Testis (tissue), 2 donors: Measurements from ENCODE around the gene TRIM27.

Experiments
- POLR2A ChIP-seq: fragments of 450-650 bp; IDR thresholded peaks from one replicate; pipeline ENCODE4 v1.6.1; 2017; ENCODE audit warnings: antibody characterized with exemption, mild to moderate bottlenecking, moderate library complexity
- TF ChIP-seq, protein P1 (sequence below), 3 experiments: fragments of 450-650 bp in 2 of 3; fragments of 200-600 bp in 1 of 3; sonication (generic) in 1 of 3; IDR thresholded peaks; one replicate each; pipeline ENCODE4 v1.5.1; 2016 to 2019; ENCODE audit warnings: antibody characterized with exemption in 3 of 3, mild to moderate bottlenecking in 2 of 3, moderate library complexity in 1 of 3

DNA sequence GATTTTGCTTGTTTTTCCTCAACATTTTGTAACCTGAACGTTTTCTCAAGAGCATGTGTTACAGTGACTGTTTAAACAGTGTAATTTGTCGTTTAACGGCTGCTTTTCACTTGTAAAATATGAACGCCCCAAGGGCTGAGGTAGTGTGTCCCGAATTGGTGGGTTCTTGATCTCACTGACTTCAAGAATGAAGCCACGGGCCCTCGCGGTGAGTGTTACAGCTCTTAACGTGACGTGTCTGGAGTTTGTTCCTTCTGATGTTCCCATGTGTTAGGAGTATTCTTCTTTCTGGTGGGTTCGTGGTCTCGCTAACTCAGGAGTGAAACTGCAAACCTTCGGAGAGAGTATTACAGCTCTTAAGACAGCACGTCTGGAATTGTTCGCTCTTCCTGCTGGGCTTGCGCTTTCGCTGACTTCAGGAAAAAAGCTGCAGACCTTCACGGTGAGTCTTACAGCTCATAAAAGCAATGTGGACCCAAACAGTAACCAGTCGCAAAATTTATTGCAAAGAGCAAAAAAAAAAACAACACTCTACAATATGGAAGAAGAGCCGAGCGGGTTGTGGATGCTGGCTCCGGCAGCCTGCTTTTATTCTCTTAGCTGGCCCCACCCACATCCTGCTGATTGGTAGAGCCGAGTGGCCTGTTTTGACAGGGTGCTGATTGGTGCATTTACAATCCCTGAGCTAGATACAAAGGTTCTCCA, 25.1 kb upstream of the TRIM27 start:
- no peak for TF ChIP-seq POLR2A
- TF ChIP-seq, protein P1, sequence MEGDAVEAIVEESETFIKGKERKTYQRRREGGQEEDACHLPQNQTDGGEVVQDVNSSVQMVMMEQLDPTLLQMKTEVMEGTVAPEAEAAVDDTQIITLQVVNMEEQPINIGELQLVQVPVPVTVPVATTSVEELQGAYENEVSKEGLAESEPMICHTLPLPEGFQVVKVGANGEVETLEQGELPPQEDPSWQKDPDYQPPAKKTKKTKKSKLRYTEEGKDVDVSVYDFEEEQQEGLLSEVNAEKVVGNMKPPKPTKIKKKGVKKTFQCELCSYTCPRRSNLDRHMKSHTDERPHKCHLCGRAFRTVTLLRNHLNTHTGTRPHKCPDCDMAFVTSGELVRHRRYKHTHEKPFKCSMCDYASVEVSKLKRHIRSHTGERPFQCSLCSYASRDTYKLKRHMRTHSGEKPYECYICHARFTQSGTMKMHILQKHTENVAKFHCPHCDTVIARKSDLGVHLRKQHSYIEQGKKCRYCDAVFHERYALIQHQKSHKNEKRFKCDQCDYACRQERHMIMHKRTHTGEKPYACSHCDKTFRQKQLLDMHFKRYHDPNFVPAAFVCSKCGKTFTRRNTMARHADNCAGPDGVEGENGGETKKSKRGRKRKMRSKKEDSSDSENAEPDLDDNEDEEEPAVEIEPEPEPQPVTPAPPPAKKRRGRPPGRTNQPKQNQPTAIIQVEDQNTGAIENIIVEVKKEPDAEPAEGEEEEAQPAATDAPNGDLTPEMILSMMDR (IDR thresholded peaks at IDR 0.05), result no peak
